ENCODE results near the gene GALNT2.

GALNT2 gene

GRCh38 chr1:230220478-230220877 is 153.4 kb downstream of the GALNT2 start:
- DNase-seq = no peak

GRCh38 chr1:230220907-230221306 is 153.9 kb downstream of the GALNT2 start:
- DNase-seq = no peak

GRCh38 chr1:230222678-230223077 is 155.6 kb downstream of the GALNT2 start:
- DNase-seq = no peak

- DNase-seq = no peak
Observed at GRCh38 chr1:230224101-230224960, 157.3 kb downstream of the GALNT2 start.

GRCh38 chr1:230226007-230226800 is 159.2 kb downstream of the GALNT2 start:
- no peak for DNase-seq

GRCh38 chr1:230226814-230227213 is 159.8 kb downstream of the GALNT2 start:
- no peak for DNase-seq

- no peak for DNase-seq
Observed at GRCh38 chr1:230228236-230228897, 161.3 kb downstream of the GALNT2 start.

GRCh38 chr1:230230273-230230672 is 163.2 kb downstream of the GALNT2 start:
- DNase-seq = no peak

GRCh38 chr1:230230948-230231773 is 164.1 kb downstream of the GALNT2 start:
- no peak for DNase-seq

- DNase-seq = no peak
Observed at GRCh38 chr1:230231774-230232145, 164.7 kb downstream of the GALNT2 start.

GRCh38 chr1:230232371-230232771 is 165.3 kb downstream of the GALNT2 start:
- no peak for DNase-seq

- no peak for DNase-seq
Observed at GRCh38 chr1:230233786-230234185, 166.7 kb downstream of the GALNT2 start.

GRCh38 chr1:230235876-230236275 is 168.8 kb downstream of the GALNT2 start:
- DNase-seq = no peak

- no peak for DNase-seq
Observed at GRCh38 chr1:230236301-230237008, 169.4 kb downstream of the GALNT2 start.

- DNase-seq = no peak
Observed at GRCh38 chr1:230237009-230237370, 170.0 kb downstream of the GALNT2 start.

GRCh38 chr1:230237805-230238204 is 170.8 kb downstream of the GALNT2 start:
- DNase-seq = no peak

GRCh38 chr1:230240446-230241086 is 173.5 kb downstream of the GALNT2 start:
- DNase-seq = no peak

GRCh38 chr1:230242326-230242725 is 175.3 kb downstream of the GALNT2 start:
- DNase-seq = no peak

- no peak for DNase-seq
Observed at GRCh38 chr1:230243146-230243545, 176.1 kb downstream of the GALNT2 start.

- no peak for DNase-seq
Observed at GRCh38 chr1:230243583-230244353, 176.7 kb downstream of the GALNT2 start.

GRCh38 chr1:230246551-230246950 is 179.5 kb downstream of the GALNT2 start:
- DNase-seq = no peak
